NCI-H1048 (cell line): ENCODE results near the gene ZNF273.

ENCODE experiments used
- DNase-seq: peaks from one replicate; lab custom pipeline; 2025; lab: John Stamatoyannopoulos, UW

Gene ZNF273

DNA sequence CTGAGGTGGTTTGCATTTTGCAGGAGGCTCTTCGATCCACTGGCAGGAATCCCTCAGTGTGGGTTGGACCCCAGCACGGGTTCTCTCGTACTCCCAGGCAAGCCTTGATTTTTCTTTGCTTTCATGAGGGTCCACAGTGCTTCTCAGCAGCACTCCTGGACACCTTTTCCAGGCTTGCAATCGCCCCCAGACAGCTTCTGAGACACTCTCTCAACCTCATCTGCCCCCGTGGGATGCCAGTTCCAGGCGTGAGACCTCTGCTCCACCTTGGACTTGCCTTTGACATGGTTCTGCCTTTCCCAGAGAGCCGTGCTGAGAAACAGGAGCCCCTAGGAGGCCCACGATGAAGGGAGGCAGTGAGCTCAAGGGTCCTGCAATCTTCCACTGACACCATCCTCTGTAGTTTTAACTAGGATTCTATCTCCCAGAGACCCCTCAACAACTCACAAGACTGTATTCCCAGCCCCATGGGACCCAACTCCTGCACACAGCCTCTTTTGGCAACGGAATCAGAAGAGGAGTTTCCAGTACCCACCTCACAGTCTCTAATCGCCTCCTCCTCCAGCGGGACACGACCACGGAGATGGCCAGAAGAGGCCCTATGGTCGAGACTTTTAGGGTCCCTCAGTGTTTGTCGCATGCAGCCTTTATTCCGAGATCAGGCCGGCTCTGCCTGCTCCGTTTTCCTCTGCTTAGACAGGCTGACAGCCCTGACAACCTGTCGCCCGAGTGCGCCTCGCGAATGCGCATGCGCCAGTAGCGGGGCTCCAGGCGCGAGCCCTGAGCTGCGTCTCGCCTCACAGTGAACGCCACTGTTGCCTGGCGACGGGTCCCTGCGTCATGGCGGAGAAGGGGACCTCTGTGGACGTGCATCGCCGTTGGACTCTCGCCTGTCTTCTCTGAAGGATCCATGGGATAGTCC is 26.0 kb upstream of the ZNF273 start:
- no peak for DNase-seq

- no peak for DNase-seq
Observed at GRCh38 chr7:64877714-64878610, 25.1 kb upstream of the ZNF273 start.

GRCh38 chr7:64878684-64879083 is 24.4 kb upstream of the ZNF273 start:
- DNase-seq = no peak

DNA sequence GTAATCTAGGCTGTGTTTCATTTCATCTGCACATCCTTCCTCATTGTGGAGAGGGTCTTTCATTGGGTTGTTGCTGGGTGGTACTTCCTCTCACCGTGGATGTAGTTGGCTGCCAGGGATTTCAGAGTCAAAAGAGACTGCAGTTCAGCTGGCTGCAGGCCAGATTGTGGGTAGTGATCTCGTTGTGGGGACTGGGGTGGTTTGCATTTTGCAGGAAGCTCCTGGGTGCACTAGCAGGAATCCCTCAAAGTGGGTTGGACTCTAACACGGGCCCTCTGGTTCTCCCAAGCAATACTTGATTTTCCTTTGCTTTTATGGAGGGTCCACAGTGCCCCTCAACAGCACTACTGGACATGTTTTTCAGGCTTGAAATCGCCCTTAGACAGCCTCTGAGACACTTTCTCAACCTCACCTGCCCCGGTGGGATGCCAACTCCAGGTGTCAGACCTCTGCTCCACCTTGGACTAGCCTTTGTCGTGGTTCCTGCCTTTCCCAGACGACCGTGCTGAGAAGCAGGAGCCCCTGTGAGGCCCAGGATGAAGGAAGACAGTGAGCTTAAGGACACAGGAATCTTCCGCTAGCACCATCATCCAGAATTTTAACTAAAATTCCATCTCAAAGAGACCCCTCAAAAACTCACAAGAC is 23.9 kb upstream of the ZNF273 start:
- DNase-seq = no peak

DNA sequence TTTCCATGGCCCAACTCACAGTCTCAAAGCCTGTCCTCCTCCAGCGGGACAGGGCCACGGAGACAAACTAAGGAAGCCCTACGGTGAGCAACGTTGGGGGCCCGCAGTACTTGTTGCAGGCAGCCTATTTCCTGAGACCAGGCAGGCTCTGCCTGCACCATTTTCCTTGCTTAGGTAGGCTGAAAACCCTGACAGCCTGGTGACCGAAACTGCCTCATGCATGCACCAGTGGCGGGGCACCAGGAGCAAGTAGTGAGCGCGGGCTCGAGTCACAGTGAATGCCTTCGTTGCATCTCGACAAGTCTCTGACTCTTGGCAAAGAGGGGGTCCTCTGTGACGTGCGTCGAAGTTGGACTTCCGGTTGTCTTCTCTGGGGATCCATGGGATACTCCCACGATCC is 23.3 kb upstream of the ZNF273 start:
- DNase-seq = no peak

DNA sequence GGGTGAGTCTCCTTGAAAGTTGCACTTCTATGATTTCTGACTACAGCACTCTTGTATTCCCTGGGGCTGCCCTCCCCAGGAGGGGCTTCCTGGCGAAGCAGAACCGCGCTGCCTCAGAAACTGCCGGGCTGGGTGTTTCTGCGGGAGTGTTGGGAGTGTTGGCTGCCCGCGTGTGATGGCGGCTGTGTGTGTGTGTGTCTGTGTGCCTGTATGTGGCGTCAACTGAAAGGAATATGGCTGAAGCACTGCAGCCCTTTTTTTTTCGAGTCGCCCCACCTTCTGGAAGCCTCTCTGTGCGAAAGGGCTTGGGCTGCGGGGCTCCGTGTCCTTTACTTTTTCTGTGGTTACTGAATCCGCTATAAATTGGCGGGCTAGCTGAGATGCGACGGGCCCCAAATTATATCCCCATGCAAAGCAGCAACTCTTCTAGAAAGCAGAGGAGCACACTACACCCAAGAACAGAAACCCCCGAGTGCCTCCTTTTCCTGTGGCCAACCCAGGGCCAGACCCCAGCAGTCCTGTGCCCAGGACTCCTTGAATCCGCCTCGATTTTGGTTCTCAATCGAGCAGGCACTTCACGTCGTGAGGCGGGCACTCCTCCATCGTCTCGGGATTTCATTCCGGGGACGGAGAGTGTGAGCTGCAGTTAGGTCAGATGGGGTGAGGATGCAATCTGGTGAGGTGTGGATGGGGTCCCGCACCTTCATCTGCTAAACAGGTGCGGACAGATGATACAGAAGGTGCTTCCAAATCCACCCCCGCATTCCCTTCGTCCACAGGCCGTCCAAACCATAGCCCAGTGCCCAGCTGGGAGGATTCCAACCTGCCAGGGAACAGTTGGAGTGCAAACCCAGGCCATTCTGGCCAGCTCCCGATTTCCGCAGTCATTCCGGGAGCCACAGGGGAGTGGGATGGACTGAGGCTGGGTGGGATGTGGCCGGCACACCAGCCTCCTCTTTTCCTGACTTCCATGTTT is 22.5 kb upstream of the ZNF273 start:
- no peak for DNase-seq

DNA sequence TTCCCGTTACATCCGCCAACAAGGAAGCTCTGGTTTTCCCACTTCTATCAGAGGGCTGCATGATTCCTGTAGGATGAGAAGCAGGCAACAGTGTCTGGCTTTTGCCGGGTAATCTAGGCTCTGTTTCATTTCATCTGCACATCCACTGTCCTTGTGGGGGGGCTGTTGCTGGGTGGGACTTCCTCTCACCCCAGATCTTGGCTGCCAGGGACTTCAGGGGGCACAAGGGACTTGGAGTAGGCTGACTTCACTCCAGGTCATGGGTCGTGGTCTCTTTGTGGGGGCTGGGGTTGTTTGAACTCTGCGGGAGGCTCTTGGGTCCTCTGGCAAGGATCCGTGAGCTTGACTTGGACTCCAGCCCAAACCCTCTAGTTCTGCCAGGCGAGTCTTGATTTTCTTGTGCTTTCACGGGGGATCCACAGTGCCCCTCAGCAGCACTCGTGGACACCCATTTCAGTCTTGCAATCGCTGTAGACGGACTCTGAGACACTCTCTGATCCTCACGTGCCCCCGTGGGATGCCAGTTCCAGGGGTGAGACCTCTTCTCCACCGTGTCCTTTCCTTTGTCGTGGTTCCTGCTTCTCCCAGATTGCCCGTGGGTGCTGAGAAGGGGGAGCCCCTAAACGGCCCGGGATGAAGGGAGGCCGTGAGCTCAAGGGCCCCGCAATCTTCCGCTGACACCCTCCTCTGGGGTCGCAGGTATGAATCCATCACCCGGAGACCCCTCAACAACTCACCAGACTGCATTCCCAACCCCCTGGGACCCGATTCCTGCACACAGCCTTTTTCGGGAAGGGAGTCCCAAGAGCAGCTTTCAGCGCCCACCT is 21.4 kb upstream of the ZNF273 start:
- DNase-seq = no peak

DNA sequence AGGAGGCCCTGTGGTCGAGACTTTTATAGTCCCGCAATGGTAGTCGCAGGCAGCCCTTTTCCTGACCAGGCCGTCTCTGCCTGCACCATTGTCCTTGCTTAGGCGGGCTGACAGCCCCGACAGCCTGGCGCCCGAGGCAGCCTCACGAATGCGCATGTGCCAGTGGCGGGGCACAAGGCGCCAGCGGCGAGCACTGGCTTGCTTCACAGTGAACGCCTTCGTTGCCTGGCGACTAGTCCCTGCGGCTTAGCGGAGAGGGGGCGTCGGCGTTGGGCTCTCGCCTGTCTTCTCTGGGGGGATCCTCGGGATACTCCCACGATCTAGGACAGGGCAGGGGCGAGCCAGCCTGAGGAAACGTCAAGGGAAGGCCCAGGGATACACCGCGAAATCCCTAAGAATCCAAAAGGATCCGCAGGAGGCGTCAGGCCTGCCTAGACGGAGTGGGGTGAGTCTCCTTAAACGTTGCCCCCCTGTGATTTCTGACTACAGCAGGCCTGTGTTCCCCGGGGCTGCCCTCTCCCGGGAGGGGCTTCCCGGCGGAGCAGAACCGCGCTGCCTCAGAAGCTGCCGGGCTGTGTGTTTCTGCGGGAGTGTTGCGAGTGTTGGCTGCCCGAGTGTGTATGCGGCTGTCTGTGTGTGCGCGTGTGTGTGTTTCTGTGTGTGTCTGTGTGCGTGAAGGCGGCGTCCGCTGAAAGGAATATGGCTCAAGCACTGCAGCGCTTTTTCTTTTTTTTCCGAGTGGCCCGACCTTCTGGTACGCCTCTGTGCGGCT is 20.5 kb upstream of the ZNF273 start:
- no peak for DNase-seq

DNA sequence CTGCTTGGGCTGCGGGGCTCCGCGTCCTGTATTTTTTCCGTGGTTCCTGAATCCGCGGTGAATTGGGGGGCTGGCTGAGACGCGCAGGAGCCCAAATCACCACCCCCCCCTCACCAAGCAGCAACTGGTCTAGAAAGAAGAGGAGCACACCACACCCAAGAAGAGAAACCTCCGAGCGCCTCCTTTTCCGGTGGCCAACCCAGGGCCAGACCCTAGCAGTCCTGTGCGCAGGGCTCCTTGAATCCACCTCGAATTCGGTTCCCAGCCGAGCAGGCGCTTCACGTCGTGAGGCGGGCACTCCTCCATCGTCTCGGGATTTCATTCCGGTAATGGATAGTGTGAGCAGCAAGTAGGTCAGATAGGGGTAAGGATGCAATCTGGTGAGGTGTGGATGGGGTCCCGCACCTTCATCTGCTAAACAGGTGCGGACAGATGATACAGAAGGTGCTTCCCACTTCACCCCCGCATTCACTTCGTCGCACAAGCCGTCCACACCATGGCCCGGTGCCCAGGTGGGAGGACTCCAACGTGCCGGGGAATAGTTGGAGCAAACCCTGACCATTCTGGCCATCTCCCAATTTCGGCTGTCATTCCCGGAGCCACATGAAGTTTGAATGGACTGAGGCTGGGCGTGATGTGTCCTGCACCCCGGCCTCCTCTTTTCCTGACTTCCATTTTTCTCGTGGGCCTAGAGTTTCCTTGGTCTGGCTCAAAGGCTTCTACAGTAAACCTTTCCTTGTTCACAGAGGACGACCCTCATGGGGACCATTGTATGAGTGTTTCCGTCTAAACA is 19.8 kb upstream of the ZNF273 start:
- no peak for DNase-seq

DNA sequence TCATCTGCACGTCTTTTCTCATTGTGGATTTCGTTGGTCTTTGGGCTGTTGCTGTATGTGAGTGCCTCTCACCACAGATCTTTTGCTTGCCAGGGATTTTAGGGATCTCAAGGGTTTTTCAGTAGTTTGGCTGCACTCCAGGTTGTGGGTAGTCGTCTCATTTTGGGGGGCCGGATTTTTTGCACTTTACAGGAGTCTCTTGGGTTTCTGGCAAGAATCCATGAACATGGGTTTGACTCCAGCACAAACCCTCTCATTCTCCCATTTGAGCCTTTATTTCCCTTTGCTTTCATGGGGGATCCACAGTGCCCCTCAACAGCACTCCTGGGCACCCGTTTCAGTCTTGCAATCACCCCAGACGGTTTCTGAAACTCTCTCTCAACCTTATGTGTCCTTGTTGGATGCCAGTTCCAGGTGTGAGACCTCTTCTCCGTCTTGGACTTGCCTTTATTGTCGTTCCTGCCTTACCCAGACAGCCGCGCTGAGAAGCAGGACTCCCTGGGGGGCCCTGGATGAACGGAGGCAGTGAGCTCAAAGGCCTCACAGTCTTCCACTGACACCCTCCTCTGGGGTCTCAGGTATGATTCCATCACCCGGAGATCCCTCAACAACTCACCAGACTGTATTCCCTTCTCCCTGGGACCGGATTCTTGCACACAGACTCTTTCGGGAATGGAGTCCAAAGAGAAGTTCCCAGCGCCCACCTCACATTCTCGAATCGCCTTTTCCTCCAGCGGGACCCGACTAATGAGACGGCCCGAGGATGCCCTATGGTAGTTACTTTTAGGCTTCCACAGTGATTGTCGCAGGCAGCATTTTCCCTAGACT is 18.8 kb upstream of the ZNF273 start:
- no peak for DNase-seq

GRCh38 chr7:64884913-64885370 is 18.1 kb upstream of the ZNF273 start:
- no peak for DNase-seq

DNA sequence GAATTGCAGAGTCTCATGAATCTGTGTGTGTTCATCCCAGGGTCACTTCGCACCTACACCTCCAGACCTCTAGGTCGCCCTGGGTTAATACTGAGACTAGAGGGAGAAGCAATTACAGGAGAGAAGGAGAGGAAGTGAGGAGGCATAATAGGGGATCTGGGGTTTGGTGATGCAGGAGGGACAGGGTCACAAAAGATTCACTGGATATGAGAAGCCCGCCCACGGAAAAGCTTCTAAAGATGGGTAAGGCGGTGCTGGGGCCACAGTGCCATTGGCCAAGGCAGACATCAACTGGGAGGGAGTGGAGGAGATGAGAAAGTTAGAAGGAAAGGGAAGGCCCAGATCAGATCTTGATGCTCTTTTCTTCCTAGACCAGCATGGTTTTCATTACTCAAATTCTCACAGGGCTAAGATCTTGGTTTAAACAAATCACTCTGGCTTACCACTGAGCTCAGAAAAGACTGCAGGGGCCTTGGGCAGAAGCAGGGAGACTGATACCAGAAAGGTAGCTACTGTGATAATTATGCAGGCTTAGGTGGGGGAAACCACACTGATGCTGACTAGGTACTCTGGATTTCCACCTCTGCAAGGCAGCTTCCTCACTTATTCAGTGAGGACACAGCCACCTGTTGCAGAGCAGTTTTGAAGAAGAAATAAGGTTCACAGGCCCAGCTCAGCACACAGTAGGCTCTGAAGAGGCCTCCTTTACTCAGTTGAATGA is 17.4 kb upstream of the ZNF273 start:
- no peak for DNase-seq

DNA sequence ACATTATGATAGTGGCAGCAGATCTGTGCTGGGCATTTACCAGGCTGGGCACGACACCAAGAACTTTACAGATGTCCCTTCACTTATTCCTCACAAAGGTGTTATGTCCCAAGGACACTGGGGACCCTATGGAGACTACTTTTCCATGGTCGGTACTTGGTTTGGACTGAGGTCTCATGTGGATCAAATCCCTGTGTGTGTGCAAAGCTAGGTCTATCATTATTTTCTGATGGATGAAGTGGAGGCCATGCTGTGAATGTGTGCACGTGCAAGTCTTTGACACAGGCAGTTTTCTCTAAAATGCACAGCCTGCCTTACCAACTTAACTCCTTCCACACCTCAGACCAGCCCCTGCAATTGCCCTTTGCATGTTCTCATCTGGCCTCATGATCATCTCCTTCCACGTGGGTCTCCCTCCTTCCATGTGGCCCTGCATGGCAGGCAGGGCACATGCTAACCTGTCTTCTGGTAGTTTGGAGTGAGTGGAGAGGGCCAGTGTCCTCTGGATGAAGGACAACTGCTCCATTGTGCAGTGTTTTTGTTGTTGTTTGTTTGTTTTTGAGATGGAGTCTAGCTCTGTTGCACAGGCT is 16.0 kb upstream of the ZNF273 start:
- DNase-seq = no peak

- DNase-seq = no peak
Observed at GRCh38 chr7:64887756-64888508, 15.1 kb upstream of the ZNF273 start.

DNA sequence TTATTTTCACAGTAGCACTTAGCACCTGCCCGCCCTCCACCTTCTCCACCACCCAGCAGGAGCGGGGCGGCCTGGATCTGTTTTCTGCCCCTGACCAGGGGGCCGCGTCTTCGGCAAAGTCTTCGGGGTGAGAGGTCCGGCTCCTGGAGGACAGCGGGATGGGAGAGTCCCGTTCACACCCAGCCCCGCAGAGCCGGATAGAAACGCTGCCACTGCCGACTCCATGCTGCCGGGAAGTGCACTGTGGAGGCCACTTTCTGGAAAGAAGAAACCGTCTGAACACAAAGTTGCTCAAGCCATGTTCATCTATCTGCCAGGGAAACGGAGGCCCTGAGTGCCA is 14.5 kb upstream of the ZNF273 start:
- DNase-seq = no peak
